Loucy (cell line): ENCODE data around the gene XNDC1N.

ENCODE experiments used
- H2AFZ ChIP-seq: fragments of 200-600 bp; sonication (generic); 2 replicates; pipeline ENCODE4 v1.6.0; 2016; ENCODE audit warnings: antibody characterized with exemption, mild to moderate bottlenecking, low read length, moderate library complexity
- H3F3A ChIP-seq: fragments of 200-600 bp; 2 replicates; pipeline ENCODE4 v1.6.0; 2016; ENCODE audit warnings: antibody characterized with exemption, low read depth, mild to moderate bottlenecking
- H3K27me3 ChIP-seq: fragments of 200-600 bp; sonication (generic); 2 replicates; pipeline ENCODE4 v1.6.1; 2014; ENCODE audit warnings: low read length, mild to moderate bottlenecking; ENCODE audit not compliant: insufficient read depth, poor library complexity, severe bottlenecking
- H3K36me3 ChIP-seq: fragments of 200-600 bp; sonication (generic); 2 replicates; pipeline ENCODE4 v1.6.1; 2016; ENCODE audit warnings: low read length; ENCODE audit not compliant: insufficient read depth
- H3K4me1 ChIP-seq: fragments of 200-600 bp; sonication (generic); 2 replicates; pipeline ENCODE4 v1.5.1; 2014; ENCODE audit warnings: low read length, mild to moderate bottlenecking; ENCODE audit not compliant: insufficient read depth, poor library complexity, severe bottlenecking
- H3K4me2 ChIP-seq: fragments of 200-600 bp; sonication (generic); 2 replicates; pipeline ENCODE4 v1.6.0; 2014; ENCODE audit warnings: antibody characterized with exemption, low read length, low read depth, mild to moderate bottlenecking; ENCODE audit not compliant: poor library complexity, severe bottlenecking
- H3K4me3 ChIP-seq: fragments of 200-600 bp; sonication (generic); 2 replicates; pipeline ENCODE4 v1.5.1; 2014; ENCODE audit warnings: low read length, mild to moderate bottlenecking, mixed read lengths; ENCODE audit not compliant: poor library complexity, severe bottlenecking
- H3K79me2 ChIP-seq: fragments of 200-600 bp; sonication (generic); 2 replicates; pipeline ENCODE4 v1.6.1; 2014; ENCODE audit warnings: low read length; ENCODE audit not compliant: insufficient read depth
- H3K9ac ChIP-seq: fragments of 200-600 bp; sonication (generic); 2 replicates; pipeline ENCODE4 v1.6.0; 2014; ENCODE audit warnings: mild to moderate bottlenecking, low read depth, low read length, moderate library complexity; ENCODE audit not compliant: poor library complexity, severe bottlenecking
- H3K9me2 ChIP-seq: fragments of 200-600 bp; sonication (generic); replicated peaks from 2 replicates; pipeline ENCODE4 v1.6.1; 2016; ENCODE audit warnings: low read depth, low read length, mixed read lengths
- H3K9me3 ChIP-seq: fragments of 200-600 bp; sonication (generic); 2 replicates; pipeline ENCODE4 v1.6.1; 2014; ENCODE audit warnings: mild to moderate bottlenecking, antibody characterized with exemption, low read length, low read depth; ENCODE audit not compliant: insufficient read depth
- H4K20me1 ChIP-seq: fragments of 200-600 bp; sonication (generic); 2 replicates; pipeline ENCODE4 v1.6.0; 2014; ENCODE audit warnings: antibody characterized with exemption, low read length, mild to moderate bottlenecking; ENCODE audit not compliant: insufficient read depth, poor library complexity, severe bottlenecking
- EZH2phosphoT487 ChIP-seq: fragments of 200-600 bp; IDR thresholded peaks from 2 replicates; pipeline ENCODE4 v1.6.1; 2018; ENCODE audit warnings: antibody characterized with exemption, mild to moderate bottlenecking, moderate library complexity, borderline replicate concordance
- TF ChIP-seq, protein P1 (sequence below): fragments of 200-600 bp; sonication (generic); conservative IDR thresholded peaks from 2 replicates; pipeline ENCODE4 v1.5.1; 2014; ENCODE audit warnings: mild to moderate bottlenecking, antibody characterized with exemption, low read length

The XNDC1N gene

GRCh38 chr11:71963468-71963867 lies 35.1 kb upstream of the XNDC1N start:
- TF ChIP-seq EZH2phosphoT487: no peak
- TF ChIP-seq, protein P1, sequence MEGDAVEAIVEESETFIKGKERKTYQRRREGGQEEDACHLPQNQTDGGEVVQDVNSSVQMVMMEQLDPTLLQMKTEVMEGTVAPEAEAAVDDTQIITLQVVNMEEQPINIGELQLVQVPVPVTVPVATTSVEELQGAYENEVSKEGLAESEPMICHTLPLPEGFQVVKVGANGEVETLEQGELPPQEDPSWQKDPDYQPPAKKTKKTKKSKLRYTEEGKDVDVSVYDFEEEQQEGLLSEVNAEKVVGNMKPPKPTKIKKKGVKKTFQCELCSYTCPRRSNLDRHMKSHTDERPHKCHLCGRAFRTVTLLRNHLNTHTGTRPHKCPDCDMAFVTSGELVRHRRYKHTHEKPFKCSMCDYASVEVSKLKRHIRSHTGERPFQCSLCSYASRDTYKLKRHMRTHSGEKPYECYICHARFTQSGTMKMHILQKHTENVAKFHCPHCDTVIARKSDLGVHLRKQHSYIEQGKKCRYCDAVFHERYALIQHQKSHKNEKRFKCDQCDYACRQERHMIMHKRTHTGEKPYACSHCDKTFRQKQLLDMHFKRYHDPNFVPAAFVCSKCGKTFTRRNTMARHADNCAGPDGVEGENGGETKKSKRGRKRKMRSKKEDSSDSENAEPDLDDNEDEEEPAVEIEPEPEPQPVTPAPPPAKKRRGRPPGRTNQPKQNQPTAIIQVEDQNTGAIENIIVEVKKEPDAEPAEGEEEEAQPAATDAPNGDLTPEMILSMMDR: no peak
- H3K9me2 ChIP-seq: no peaks in the 10 kb centered on the region
- H3K79me2 ChIP-seq: no peaks in the 10 kb centered on the region
- peaks cover 58% of the 10 kb centered on the region for H3K36me3 ChIP-seq
- no peaks in the 10 kb centered on the region for H3K9me3 ChIP-seq
- H3K9ac ChIP-seq: no peak overlapping the region
- no peaks in the 10 kb centered on the region for H4K20me1 ChIP-seq
- H3K4me1 ChIP-seq: no peaks in the 10 kb centered on the region
- H2AFZ ChIP-seq: no peak overlapping the region
- no peaks in the 10 kb centered on the region for H3K27me3 ChIP-seq
- H3F3A ChIP-seq: no peaks in the 10 kb centered on the region
- no peak overlapping the region for H3K4me3 ChIP-seq
- H3K4me2 ChIP-seq: no peak overlapping the region

DNA sequence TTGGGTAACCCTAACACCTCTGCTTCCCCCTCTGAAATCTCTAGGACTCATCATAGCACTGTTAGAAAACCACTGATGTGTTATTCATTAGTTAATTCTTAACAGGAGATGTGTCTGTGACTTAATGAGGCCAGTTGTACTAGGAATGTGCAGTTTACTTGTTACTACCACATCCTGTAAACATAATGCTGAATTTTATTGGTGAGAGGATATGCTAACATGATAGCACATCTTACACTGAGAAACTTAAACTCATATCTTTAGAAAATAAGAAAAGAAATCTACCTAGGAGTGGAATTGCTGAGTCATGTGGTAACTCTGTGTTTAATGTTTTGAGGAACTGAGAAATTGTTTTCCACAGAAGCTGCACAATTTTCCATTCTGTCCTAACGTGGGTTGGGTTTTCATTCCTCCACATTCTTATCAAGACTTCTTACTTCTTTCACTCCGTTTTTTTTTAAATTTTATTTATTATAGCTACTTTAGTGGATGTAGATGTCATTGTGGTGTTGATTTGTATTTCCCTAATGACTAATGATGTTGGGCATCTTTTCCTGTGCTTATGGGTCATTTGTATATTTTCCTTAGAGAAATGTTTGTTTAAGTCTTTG lies 34.1 kb upstream of the XNDC1N start:
- H3K79me2 ChIP-seq: no peaks in the 10 kb centered on the region
- H3K4me3 ChIP-seq: no peak overlapping the region
- no peaks in the 10 kb centered on the region for H3K27me3 ChIP-seq
- no peaks in the 10 kb centered on the region for H3F3A ChIP-seq
- no peaks in the 10 kb centered on the region for H4K20me1 ChIP-seq
- H3K9me3 ChIP-seq: no peaks in the 10 kb centered on the region
- peaks cover 56% of the 10 kb centered on the region for H3K36me3 ChIP-seq
- H3K4me2 ChIP-seq: no peak overlapping the region
- no peaks in the 10 kb centered on the region for H3K4me1 ChIP-seq
- no peak overlapping the region for H3K9ac ChIP-seq
- no peak overlapping the region for H2AFZ ChIP-seq
- no peak for TF ChIP-seq EZH2phosphoT487
- TF ChIP-seq, protein P1: no peak
- no peaks in the 10 kb centered on the region for H3K9me2 ChIP-seq

GRCh38 chr11:71955898-71956456 lies 27.6 kb upstream of the XNDC1N start:
- Histone ChIP-seq H3K4me2 (no peak overlapping the region), H4K20me1 (no peaks in the 10 kb centered on the region), H3K36me3 (peaks cover 16% of the 10 kb centered on the region; the same call in 1 of the 2 replicates), H3K9me3 (no peaks in the 10 kb centered on the region), H2AFZ (no peak overlapping the region), H3K9ac (no peak overlapping the region), H3K9me2 (no peaks in the 10 kb centered on the region), H3K4me3 (no peak overlapping the region), H3K27me3 (no peaks in the 10 kb centered on the region), H3F3A (no peaks in the 10 kb centered on the region), H3K4me1 (no peaks in the 10 kb centered on the region), H3K79me2 (peaks cover 40% of the 10 kb centered on the region; the same call in 1 of the 2 replicates)
- TF ChIP-seq, protein P1: no peak
- TF ChIP-seq EZH2phosphoT487: no peak
